Activated CD4-positive, alpha-beta T cell treated with anti-CD3 and anti-CD28 coated beads, Interleukin-2, amount 50 U/mL, for 16 hours (primary cell): ENCODE results near the gene GPC6.

Source experiments
- DNase-seq: peaks from one replicate; pipeline ENCODE4 v3.0.0-alpha.2; 2020

The GPC6 gene

DNA sequence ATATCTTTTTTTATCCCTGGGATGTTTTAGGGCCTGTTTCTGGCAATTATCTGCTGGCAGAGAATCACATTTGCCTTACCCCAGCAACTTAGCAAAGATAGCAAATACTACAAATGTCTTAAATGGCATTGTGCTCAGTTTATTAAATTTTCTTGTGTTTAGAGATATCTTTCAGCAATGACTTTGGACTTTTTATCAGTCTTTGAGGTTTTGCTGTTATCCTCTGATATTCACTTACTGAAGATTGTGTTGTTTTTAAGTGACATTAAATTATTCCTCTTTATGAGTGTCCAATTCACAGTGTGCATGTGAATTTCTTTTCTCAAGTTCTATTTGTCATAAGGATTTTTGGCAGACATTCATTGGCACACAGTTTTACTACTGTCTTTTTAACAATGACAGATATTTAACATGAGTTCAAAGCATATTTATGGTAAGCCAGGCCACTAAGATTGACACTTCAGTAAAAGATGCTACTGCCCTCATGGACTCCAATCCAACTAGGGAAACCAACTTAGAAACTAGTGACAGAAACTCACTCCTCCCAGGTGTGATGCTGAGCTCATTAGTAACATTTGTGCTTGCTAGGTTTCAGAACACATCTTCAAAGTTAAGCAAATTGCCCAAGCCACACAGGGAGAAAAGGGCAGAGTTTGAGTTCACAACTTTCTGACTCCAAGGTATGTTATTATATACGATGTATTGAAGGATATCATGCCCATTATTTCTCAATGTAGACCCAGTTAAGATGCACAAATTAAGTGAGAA lies 481.9 kb downstream of the GPC6 start:
- DNase-seq: no peak

DNA sequence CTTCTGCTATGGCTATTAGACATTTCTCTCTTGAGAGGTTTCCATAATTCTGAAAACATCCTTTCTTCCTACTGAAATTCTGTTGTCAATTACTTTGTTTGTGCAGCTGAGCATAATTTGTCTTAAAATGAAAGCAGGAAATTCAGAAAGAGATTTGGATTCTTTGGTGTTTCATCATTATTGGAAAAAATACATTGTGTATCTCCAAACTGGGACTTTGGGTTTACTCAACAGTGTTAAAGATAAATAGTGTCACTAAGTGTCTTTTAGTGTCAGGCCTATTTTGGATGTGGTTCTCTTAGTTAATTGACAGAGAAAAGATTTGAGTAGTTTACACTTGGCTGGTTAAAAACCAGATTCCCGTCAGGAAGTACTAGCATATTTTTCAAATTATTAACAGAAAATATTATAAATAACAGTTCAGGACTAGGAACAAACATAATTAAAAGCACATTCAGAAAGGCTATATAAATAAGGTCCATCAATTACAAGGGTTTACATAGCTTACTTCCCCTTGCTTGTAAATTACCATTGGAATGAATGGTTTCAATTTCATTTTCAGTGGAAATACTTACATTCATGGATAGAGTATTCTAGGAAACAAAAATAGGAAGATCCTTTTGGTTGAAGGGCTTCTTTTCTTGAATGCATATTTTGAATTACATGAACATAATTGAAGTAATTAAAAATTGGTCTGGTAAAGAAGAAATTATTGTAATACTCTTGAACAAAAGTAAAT lies 483.1 kb downstream of the GPC6 start:
- no peak for DNase-seq

DNA sequence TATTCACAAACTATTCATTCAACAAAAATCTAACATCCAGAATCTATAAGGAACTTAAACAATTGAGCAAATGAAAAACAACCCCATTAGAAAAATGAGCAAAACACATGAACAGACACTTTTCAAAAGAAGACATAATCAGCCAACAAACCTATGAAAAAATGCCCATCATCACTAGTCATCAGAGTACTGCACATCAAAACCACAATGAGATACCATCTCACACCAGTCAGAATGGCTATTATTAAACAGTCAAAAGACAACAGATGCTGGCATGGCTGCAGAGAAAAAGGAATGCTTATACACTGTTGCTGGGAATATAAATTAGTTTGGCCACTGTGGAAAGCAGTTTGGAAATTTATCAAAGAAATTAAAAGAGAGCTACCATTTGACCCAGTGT lies 487.6 kb downstream of the GPC6 start:
- no peak for DNase-seq

DNA sequence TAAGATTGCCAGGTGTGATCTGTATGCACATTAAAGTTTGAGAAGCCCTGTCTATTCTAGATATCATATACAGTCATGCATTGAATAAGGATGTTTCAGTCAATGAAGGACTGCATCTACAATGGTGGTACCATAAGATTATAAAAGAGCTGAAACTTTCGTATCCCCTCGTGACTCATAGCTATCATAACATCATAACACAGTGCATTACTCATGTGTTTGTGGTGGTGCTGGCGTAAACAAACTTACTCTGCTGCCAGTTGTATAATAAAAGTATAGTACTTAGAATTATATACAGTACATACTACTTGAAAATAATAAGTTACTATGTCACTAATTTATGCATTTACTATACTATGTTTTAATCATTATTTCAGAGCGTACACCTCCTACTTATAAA lies 489.3 kb downstream of the GPC6 start:
- no peak for DNase-seq

DNA sequence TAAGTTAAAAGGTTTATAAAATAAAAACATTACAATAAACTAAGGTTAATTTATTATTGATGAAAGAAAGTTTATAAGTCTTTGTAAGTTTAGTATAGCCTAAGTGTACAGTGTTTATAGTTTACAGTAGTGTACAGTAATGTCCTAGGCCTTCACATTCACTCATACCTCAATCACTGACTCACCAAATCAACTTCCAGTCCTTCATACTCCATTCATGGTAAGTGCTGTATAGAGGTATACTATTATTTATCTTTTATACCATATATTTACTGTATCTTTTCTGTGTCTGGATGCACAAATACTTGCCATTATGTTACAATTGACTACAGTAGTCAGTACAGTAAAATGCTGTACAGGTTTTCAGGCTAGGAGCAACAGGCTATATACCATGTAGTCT lies 490.0 kb downstream of the GPC6 start:
- DNase-seq: no peak

DNA sequence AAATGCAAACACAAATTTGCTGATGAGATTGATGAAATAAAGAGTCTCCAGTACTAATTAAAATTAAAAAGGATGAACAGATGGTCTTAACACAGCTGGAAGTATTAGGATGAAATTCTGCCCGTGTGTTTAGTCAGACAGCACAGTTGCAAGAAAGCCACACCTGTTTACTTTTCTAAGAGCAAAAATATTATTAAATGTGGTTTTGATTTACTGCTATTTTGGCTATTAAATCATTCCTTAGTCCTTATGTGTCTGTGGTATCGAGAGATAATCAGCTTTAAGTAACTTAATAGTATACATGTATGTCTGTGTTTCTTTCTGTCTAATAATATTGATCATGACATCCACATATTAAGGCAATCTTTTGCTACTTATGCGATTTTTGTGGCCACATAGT lies 494.9 kb downstream of the GPC6 start:
- DNase-seq: no peak

DNA sequence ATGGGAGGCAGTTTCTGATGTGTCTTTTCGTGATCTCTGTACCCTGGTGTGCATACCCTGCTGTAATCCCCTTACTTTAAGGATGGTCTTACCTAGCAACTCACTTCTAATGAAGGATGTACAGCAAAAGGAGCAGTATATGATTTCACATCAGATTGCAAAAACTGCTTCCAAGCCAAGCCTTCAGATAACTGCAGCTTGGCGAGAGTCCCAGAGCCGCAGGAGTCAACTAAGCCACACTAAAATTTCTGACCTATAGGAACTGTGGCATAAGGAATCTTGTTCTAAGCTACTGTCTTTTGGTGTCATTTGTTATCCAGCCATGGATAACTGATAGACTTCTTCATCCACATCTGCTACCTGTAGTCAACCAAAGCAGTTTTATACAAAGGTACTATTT lies 496.7 kb downstream of the GPC6 start:
- no peak for DNase-seq

DNA sequence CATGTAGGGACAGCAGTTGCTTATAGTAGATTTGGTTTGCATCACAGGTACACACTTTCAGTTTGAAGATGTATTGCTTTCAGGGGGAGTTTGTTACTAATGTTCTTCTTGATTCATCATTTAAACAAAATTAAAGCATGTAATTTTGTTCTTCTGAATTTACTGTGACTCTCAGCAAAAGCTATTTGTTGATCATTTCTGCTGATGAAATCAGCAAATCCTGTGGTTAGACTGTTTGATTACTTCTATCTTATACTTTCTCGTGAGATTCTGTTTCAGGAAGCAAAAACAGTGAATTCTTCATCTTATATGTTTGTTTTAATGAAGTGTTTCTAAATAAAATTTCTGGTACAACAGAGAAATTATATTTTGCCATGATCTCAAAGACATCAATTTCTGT lies 497.6 kb downstream of the GPC6 start:
- DNase-seq: no peak

DNA sequence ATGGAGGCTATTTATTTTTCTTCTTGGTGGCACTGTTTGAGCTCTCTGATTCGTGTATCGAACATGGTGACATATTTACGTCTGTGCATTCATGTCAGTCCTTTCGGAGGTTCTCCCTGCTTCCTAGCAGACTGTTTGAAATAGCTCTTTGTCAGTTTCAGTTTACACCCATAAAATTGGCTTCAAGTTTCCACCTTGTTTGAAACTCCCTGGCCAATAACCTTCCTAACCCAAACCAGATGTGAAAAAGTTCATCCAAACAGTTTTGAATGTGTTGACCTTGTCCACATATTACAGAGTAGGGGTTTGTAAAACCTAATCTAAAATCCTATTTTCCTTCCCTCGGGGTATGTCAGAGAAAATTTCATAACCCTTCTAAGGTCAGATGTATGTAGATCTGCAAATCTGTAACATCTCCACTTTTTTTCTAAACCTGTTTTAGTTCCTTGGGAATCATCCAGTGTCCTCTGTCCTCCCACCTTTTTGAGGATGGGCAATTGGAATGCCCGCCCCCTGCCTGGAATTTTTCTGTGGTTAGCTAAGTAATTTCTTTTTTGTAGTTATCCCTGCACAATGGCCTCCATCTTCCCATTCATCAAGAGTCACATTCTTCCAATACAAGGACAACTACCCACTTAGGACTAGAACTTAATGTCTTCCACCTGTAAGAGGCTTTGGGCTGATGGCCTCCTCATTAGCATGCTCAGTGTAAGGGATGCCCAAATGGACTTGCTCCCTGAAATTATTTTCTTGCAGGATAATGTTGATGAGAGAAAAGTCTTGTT lies 499.8 kb downstream of the GPC6 start:
- no peak for DNase-seq

DNA sequence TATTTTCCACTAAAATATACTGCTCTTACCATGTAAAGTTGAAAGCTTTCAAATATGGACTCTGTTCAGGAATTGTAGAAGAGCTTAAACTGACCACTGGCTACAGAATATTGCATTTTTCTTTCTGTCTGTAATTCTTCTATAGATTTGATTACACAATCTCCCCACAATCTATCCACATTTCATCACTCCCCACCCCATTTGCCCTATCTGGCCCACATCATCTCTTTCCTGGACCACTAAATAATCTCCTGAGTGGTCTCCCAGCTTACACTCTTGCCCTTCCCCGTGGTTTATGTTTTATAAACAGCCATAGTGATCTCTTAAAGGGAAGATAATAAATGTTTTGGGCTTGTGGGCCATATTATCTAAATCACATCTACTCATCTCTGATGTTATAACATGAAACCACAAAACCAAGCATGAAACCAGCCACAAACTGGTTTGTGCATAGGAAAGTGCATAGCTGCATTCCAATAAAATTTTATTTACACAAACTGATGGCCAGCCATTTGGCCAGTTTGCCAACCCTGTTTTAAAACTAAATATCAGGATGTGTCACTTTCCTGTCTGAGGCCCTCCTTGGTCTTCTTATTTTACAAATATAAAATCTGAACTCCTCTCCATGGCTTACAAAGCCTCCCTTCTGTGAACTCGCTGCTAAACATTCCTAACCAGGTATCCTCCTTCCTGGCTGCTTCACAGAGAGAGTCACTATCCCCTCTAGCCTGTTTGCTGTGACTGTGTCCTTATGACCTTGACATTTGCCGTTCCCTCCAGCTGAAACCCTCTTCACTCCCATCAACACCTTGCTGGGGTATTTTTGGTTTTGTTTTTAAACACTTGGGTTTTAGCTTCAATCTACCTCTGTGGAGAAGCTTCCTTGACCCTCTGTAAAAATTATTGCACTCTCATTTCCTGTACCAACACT lies 500.9 kb downstream of the GPC6 start:
- no peak for DNase-seq

DNA sequence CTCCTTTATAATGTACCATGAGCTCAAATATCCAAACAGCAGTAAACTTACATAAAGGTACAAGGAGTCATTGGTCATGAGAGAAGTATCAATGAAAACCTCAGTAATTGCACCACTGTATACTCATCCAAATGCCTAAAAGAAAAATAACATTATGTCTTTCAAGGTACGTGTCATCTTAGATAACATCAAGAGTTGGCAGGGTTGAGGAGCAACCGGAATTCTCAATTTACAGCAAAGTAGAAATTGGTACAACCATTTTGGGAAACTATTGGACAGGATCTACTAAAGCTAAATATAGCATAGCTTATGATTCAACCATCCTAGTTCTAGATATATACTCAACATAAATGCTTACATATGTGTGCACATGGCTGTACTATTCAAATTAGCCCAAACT lies 502.8 kb downstream of the GPC6 start:
- no peak for DNase-seq

DNA sequence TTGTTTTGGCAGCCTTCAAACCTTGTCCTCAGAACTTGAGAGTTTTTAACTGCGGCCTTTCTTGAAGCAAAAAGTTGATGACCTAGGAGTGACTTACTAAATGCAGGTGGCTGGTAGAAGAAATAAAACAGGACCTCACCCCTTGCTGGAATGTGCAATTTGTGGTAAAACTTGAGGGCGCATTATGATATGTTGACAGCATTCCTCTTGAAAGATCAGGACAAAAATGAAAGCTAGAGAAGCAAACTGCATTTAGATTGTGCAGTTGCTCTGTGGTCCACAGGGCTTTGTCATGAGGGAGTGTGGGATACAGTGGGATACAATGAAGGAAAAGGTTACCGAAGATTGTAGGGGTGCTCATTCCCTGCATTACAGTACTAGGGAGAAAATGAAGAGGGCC lies 504.2 kb downstream of the GPC6 start:
- DNase-seq: no peak

DNA sequence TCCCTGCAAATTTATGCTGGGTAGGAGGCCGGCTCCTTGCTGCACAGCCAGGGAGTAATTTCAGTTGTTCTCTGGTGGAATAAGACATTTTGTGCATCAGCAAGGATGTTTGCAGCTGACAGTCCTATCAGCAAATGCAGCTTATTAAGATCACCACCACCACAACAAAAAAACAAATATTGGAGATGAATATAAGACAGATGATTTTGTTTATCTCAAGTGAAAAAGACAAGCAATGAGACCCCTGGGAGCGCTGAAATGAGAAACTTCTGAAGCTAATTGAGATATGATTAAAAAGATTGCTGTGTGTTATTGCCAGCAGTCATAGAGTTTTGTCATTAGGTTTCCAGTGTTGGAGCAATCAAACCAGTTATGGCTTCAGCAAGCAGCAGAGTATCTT lies 505.6 kb downstream of the GPC6 start:
- no peak for DNase-seq

DNA sequence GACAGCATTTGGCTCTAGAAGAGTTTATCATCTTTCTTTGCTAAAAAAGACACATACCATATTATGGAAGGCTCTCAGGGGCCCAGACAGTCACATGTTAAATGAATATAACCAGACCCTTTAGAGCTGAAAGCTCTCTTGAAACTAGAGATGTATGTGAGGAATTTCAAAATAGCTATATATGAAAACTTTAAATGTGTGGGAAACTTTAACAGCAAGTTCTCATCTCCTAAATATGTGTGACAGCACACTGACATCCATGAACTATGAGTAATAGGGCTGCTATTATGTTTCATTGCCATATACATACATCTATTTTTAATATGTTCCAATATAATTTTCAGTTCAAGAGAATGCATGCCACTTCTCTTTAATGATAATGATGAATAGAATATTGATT lies 509.5 kb downstream of the GPC6 start:
- DNase-seq: no peak

DNA sequence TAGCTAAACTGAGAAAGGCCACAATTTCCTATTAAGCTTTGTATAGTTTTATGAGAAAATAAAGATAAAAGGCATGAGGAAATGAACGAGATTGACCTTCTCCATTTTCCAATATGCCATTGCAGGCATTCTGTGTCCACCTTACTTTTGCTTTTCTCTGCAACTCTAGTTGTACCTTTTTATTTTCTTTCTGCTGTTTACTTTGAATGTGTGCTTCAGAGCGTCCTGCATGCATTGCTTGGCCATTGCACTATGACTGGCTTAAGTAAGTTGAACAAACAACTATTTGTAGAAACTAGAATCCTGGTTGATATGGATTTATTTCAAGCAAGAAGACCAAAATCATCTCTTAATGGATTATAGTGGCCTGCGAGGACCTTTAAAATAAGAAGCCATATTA lies 510.3 kb downstream of the GPC6 start:
- no peak for DNase-seq

DNA sequence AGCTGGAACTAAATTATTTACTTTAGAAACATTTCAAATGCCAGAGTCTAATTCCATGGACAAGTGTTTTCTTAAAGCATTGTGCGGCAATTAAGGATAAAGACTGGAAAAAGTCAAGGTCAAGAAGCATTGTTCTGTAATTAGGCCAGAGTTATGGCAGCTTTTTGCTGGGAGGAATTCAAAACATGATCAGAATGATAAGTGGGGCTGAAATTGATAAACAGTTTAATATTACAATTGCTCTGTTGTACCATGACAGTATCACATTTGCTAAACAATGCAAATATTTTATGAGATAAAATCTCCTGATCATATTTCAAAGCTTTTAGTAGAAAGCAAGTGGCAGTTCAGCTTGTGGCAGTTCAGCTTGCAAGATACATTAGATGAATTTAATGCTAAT lies 513.7 kb downstream of the GPC6 start:
- no peak for DNase-seq

DNA sequence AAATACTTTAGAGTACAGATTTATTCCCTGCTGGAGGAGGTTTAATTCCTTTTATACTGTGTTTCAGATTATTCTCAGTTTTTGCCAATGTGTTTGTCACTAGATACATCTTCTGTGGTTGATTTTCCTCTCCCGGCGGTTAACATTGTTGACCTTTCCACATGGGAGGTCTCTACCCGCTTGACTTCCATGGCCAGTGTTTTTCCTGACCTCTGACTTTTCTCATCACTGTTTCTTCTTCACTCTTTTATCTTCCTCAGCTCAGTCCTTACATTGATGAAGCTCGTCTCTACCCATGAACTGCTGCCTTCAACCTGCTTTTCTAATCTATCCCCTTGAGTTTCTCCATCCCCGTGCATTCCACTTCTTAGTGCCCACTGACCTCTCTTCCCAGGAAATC lies 517.4 kb downstream of the GPC6 start:
- no peak for DNase-seq

DNA sequence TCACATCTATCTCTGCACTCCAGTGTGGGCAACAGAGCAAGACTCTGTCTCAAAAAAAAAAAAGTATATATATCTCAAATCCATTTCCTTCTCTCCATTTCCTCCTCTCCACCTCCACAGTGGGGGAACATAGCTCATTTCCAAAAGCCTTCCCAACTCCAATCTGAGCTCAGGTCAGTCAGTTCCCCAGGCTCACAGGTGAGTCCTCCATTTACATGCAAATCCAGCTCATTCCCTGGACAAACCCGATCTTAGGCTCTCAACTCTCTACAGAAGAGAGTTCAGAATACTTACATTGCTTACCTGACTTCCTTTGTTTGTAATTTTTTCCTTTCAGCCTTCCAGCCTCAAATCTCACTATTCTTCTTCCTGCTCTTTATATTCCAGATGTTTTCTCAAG lies 518.3 kb downstream of the GPC6 start:
- DNase-seq: no peak

DNA sequence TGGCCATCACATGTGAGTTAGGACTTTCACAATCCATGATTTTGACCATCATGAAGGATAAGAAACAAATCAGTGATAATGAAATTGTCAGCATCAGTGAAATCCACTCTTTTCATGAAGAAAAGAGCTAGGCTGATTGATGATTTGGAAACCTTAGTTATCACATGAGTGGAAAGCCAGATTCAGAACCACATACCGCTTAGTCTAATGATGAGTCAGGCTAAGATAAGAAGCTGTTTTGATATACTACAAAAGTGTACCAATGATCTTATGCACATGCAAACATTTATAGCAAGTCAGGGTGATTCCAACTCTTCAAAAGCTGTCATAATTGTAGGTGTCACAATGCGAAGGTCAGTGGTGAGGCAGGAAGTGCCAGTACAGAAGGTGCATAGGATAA lies 519.3 kb downstream of the GPC6 start:
- DNase-seq: no peak

DNA sequence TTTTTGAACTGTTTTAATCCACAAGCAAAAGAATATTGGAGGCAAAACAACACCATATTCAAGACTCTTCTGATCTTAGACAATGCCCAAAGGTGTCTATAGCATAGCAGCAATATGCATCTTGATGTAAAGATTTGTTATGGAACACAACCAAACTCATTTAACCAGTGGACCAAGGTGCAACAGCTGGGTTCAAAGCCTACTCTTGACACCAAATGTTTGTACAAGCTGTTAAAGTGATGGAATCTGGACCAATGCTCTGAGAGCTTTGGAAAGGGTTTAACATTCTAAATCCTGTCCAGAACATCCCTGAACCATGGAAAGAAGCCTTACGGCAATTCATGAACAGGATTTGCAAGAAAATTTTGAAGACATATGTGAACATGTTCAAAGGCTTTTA lies 520.0 kb downstream of the GPC6 start:
- DNase-seq: no peak

DNA sequence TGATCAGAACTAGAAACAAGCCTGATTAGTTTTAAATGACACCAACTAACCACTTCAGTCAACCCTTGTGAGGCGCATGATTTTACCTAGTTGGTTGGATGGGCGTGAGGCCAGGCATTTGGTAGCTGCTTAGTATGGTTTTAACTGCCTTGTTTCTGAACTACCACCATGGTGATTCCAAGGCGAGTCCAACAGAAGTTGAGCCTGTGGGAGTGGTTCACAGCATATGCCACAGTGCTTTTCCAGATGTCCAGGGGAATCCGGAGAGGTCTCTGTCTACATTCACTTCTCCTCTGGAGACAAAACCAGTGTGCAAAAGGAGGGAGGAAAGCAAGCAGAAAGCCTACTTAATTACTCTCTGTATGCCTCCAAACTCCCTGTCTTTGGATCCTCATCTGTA lies 524.1 kb downstream of the GPC6 start:
- no peak for DNase-seq

DNA sequence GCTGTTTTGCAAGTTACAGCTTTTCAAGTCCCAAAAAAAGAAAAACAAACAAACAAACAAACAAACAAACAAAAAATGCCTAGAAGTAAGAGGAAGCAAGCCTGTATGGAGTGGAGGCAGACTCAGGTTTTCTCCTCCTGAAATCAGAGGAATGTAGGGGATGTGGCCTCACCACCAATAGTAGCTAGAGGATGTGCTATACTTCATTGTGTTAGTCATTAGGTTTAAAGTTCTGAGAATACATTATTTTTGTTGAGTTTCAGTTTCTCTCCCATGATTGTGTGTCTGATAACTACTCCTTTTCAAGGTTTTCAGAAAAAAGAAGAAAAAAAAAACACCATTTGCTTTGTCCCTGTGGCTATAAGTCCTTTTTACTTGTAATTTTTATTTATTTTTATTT lies 524.5 kb downstream of the GPC6 start:
- no peak for DNase-seq

DNA sequence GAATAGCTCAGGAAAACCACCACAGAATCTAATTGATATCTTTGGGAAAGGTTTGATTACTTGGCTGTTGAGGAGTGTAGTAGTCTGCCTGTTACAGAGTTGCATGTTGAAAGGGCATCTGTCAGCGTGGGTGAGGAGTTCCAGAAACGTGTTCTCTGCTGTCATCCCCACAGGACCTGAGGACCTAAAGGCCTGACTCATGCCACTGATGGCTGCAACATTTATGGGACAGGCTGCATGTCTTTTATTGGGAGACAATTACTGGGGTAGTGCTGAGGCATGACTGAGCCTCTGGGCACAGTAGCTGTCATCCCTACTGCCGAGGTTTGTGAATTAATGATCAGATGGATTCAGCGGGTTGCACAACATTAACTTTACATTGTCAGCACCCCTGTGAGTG lies 525.9 kb downstream of the GPC6 start:
- DNase-seq: no peak
